ENCODE measurements around the gene GNE.
"Not testable (repeated sequence)": the region's sequence is repeated elsewhere in the genome, so short reads cannot be mapped to it uniquely, and the experiment has no call there.

GRCh38 chr9:36273354-36273753, 15.1 kb upstream of the GNE start:
- not testable (repeated sequence) for TF ChIP-seq CTCF (IDR thresholded peaks at IDR 0.05; ENCODE audit: insufficient read depth, low read length); REST (IDR thresholded peaks at IDR 0.05; ENCODE audit: insufficient replicate concordance, low read depth); SPI1 (IDR thresholded peaks at IDR 0.05; ENCODE audit: borderline replicate concordance, low read depth)

Measured in HL-60 (cell line).